AG04449 (cell line): ENCODE results near the gene DNAJC7.

Source experiments
- CTCF ChIA-PET: fragments of 350-600 bp; formaldehyde crosslinking; extraction: SDS; loops from one replicate; lab custom pipeline; 2021; ENCODE audit warnings: antibody characterized with exemption; lab: Yijun Ruan, JAX
- POLR2A ChIA-PET: fragments of 400-600, 350-600 bp; formaldehyde crosslinking; extraction: SDS; loops from one replicate; lab custom pipeline; 2020; ENCODE audit warnings: antibody characterized with exemption, inconsistent platforms; lab: Yijun Ruan, JAX
- DNase-seq: peaks from one replicate; pipeline ENCODE4 v3.0.0-alpha.2; 2010; ENCODE audit warnings: low read depth, low spot score
- H3K4me3 ChIP-seq: 2 replicates; pipeline ENCODE4 v1.5.1; 2011; ENCODE audit warnings: low read depth, mild to moderate bottlenecking, control low read depth, low read length
- TF ChIP-seq, protein P1 (sequence below): IDR thresholded peaks from one replicate; pipeline ENCODE4 v1.5.1; 2011; ENCODE audit warnings: mild to moderate bottlenecking, moderate library complexity, low read length, control low read depth, inconsistent platforms; ENCODE audit not compliant: insufficient read depth; ENCODE audit errors: missing control alignments

The DNAJC7 gene

DNA sequence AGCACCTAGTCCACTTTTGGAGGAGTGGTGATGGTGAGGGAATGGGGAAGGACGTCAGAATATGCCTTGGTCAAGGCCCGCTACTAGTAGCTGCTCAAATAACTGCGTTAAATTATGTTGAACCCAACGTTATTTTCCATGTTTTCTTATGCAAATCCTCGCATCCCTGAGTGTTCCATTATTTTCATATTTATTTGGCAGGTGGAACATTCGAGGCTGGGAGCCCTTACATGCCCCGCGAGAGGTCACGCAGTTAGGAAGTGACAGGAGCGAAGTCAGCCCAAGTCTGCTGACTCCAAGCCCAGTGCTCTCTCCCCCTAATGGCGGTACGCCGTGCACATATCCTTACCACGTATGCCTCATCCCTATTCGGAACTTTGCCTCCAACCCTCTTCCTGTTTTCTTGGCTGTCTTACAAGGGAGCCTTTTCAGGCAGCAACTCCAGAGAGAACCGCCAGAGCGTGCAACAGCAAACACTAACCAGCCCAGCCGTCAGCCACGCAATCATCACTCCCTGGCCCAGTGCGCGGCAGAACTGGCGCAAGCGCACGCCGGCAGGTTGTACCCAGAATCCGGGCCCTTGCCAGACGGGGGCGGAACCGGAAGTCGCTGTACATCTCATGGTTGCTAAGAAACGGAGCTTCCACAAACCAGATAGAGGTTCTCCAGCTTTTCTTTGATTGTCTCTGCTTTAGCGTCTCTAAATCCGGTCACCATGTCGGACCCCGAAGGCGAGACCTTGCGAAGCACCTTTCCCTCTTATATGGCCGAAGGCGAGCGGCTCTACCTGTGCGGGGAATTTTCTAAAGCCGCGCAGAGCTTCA lies 87.0 kb downstream of the DNAJC7 start, which contains the start of gene ODAD4:
Gene ODAD4, plus strand, starts transcription at position 609 of the 824 bp plus-strand sequence. Its CDS starts 107 bp downstream, at position 716.
- TF ChIP-seq, protein P1, sequence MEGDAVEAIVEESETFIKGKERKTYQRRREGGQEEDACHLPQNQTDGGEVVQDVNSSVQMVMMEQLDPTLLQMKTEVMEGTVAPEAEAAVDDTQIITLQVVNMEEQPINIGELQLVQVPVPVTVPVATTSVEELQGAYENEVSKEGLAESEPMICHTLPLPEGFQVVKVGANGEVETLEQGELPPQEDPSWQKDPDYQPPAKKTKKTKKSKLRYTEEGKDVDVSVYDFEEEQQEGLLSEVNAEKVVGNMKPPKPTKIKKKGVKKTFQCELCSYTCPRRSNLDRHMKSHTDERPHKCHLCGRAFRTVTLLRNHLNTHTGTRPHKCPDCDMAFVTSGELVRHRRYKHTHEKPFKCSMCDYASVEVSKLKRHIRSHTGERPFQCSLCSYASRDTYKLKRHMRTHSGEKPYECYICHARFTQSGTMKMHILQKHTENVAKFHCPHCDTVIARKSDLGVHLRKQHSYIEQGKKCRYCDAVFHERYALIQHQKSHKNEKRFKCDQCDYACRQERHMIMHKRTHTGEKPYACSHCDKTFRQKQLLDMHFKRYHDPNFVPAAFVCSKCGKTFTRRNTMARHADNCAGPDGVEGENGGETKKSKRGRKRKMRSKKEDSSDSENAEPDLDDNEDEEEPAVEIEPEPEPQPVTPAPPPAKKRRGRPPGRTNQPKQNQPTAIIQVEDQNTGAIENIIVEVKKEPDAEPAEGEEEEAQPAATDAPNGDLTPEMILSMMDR, result peak; percentile 52

DNA sequence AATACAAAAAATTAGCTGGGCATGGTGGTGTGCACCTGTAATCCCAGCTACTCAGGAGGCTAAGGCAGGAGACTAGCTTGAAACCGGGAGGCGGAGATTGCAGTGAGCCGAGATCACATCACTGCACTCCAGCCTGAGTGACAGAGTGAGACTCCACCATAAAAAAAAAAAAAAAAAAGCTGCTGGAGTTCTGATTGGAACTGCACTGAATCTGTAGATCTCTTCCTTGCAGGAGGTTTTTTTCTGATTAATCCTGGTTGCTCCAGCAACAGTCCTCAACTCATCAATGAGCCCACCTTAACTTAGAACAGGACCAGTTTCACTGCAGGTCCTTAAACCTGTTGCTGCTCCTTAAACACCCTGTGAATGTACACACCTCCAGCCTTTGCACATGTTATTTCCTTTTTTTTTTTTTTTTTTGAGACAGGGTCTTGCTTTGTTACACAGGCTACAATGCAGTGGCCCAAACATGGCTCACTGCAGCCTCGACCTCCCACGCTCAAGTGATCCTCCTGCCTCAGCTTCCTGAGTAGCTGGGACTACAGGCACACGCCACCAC lies 88.5 kb downstream of the DNAJC7 start:
- TF ChIP-seq, protein P1, result no peak
- POLR2A ChIA-PET, result no interaction called here
- DNase-seq, result no peak
- H3K4me3 ChIP-seq, result no peak overlapping the region
- CTCF ChIA-PET, result interaction anchor here (1.5 to 2.6 kb wide), 3 partner anchors 9 to 31 kb away, joined by 4 to 33 read pairs (median 6); partner anchors contain the start of gene ACLY

More for the DNA sequence above, 87.0 kb downstream of the DNAJC7 start, which contains the start of gene ODAD4:
- peak within 1 kb of the TSS; percentile 72 for H3K4me3 ChIP-seq
- CTCF ChIA-PET, result interaction anchor here (0.8 to 2.6 kb wide), 10 partner anchors 10 to 185 kb away, joined by 3 to 33 read pairs (median 4); partner anchors contain the start of gene ACLY
- POLR2A ChIA-PET, result interaction anchor here (0.5 to 1.7 kb wide), 5 partner anchors 12 to 94 kb away, joined by 3 to 11 read pairs (median 3); partner anchors contain the start of genes ACLY and KLHL11
- DNase-seq, result peak; percentile 73
